Activated T-cell treated with anti-CD3 and anti-CD28 coated beads for 48 hours (primary cell): ENCODE data around the gene HTR4.
"Not testable (repeated sequence)": the region's sequence is repeated elsewhere in the genome, so short reads cannot be mapped to it uniquely, and the experiment has no call there.

Experiments used
- DNase-seq: peaks from one replicate; pipeline ENCODE4 v3.0.0-alpha.2; 2020; ENCODE audit warnings: low read depth

HTR4 gene

GRCh38 chr5:148653836-148654781, at the start of gene HTR4:
Gene HTR4, minus strand, starts transcription at chr5:148654527. Its CDS starts 17,513 bp downstream, at chr5:148637014.
- DNase-seq = no peak

- DNase-seq = no peak
These were observed 47.8 kb upstream of the HTR4 start for GRCh38 chr5:148702019-148702596.

GRCh38 chr5:148699028-148699427, 44.7 kb upstream of the HTR4 start:
- DNase-seq = no peak

- DNase-seq = no peak
These were observed 43.5 kb upstream of the HTR4 start for GRCh38 chr5:148697809-148698196.

GRCh38 chr5:148697180-148697808, 43.0 kb upstream of the HTR4 start:
- DNase-seq = no peak

- no peak for DNase-seq
These were observed 42.1 kb upstream of the HTR4 start for GRCh38 chr5:148696187-148697036.

GRCh38 chr5:148690945-148691344, 36.6 kb upstream of the HTR4 start:
- no peak for DNase-seq

GRCh38 chr5:148688787-148689186, 34.5 kb upstream of the HTR4 start:
- no peak for DNase-seq

GRCh38 chr5:148687871-148688270, 33.5 kb upstream of the HTR4 start:
- no peak for DNase-seq

GRCh38 chr5:148687427-148687826, 33.1 kb upstream of the HTR4 start:
- no peak for DNase-seq

GRCh38 chr5:148686660-148687059, 32.3 kb upstream of the HTR4 start:
- no peak for DNase-seq

GRCh38 chr5:148685520-148686134, 31.3 kb upstream of the HTR4 start:
- no peak for DNase-seq

GRCh38 chr5:148684528-148684927, 30.2 kb upstream of the HTR4 start:
- no peak for DNase-seq

GRCh38 chr5:148683651-148684050, 29.3 kb upstream of the HTR4 start:
- DNase-seq = no peak

- no peak for DNase-seq
These were observed 28.0 kb upstream of the HTR4 start for GRCh38 chr5:148682058-148683026.

- no peak for DNase-seq
These were observed 27.1 kb upstream of the HTR4 start for GRCh38 chr5:148681157-148682057.

GRCh38 chr5:148673704-148674103, 19.4 kb upstream of the HTR4 start:
- not testable (repeated sequence) for DNase-seq

GRCh38 chr5:148666353-148666752, 12.0 kb upstream of the HTR4 start:
- DNase-seq = no peak

- DNase-seq = no peak
These were observed 11.1 kb upstream of the HTR4 start for GRCh38 chr5:148665431-148665830.
